Calu3 (cell line): Measurements from ENCODE around the gene ZNF311. TPM values are rescaled to one million over a fixed set of nuclear protein-coding genes. Genes with fewer than 3 reads are reported as not detected.

Experiments used
- Bru-seq: library from RNA; stranded (reverse); fragments of 400-500 nt; gene quantifications from one replicate; lab custom pipeline; 2021; lab: Mats Ljungman, UMichigan
- BruChase-seq, 2 experiments: library from RNA; stranded (reverse); fragments of 400-500 nt; gene quantifications; one replicate each; lab custom pipeline; 2021; lab: Mats Ljungman, UMichigan
- BruUV-seq: library from RNA; stranded (reverse); fragments of 400-500 nt; replicated peaks from 2 replicates; lab custom pipeline; 2021; lab: Mats Ljungman, UMichigan
- CTCF ChIA-PET: fragments of 300-600 bp; sonication (Branson Sonifier 250); formaldehyde crosslinking; loops from one replicate; lab custom pipeline; 2022; ENCODE audit warnings: antibody characterized with exemption; lab: Charles Lee
- DNase-seq: peaks from one replicate; pipeline ENCODE4 v3.0.0; 2022
- H3K27ac Mint-ChIP-seq: one replicate; pipeline ENCODE4 v1.8.0; 2022; ENCODE audit warnings: mixed read lengths; ENCODE audit not compliant: unreplicated experiment
- H3K27me3 Mint-ChIP-seq: one replicate; pipeline ENCODE4 v1.8.0; 2022; ENCODE audit warnings: mixed read lengths; ENCODE audit not compliant: unreplicated experiment
- H3K36me3 Mint-ChIP-seq: one replicate; pipeline ENCODE4 v1.8.0; 2022; ENCODE audit warnings: mild to moderate bottlenecking, moderate library complexity, mixed read lengths; ENCODE audit not compliant: insufficient read depth, unreplicated experiment
- H3K4me1 Mint-ChIP-seq: one replicate; pipeline ENCODE4 v1.8.0; 2022; ENCODE audit warnings: mild to moderate bottlenecking, low read depth, mixed read lengths; ENCODE audit not compliant: unreplicated experiment
- H3K4me3 Mint-ChIP-seq: one replicate; pipeline ENCODE4 v1.8.0; 2022; ENCODE audit warnings: mild to moderate bottlenecking, low read depth, moderate library complexity, mixed read lengths; ENCODE audit not compliant: unreplicated experiment
- H3K9me3 Mint-ChIP-seq: one replicate; pipeline ENCODE4 v1.8.0; 2022; ENCODE audit warnings: low read depth, mixed read lengths; ENCODE audit not compliant: unreplicated experiment
- CTCF ChIP-seq: fragments of 200-600 bp; IDR thresholded peaks from one replicate; pipeline ENCODE4 v1.8.0; 2022; ENCODE audit warnings: antibody characterized with exemption; ENCODE audit not compliant: unreplicated experiment
- intact Hi-C: fragments of 100-400 bp; cut with micrococcal nuclease; formaldehyde crosslinking; loops from one replicate; pipeline ENCODE4 v1.10.0; 2022; ENCODE audit not compliant: unreplicated experiment
- long read RNA-seq: library from polyadenylated mRNA; stranded (forward); transcript quantifications from one replicate; pipeline ENCODE4 v2.0.0, GENCODE V29; 2022
- total RNA-seq: library from RNA; stranded (reverse); gene quantifications from 2 replicates; pipeline ENCODE4 v1.2.3, GENCODE V29; 2022

Gene ZNF311
- total RNA-seq: 1.4 and 2.2 TPM in 2 replicates
- percentile 49 among the genes with signal in this experiment for Bru-seq, nascent RNA
- percentile 37 among the genes with signal in this experiment for BruChase-seq, experiment 1, labeled RNA remaining after a 6-hour chase
- BruChase-seq, experiment 2, labeled RNA remaining after a 2-hour chase: percentile 38 among the genes with signal in this experiment
- long read RNA-seq, partial matches to known transcripts: 0 of 3 reads
- long read RNA-seq, other reads (novel, unspliced or antisense): 3 of 3 reads

GRCh38 chr6:29005183-29005885 is at the start of gene ZNF311:
Gene ZNF311 (minus strand): TSS chr6:29005315. CDS start chr6:29003954, 1,361 bp downstream.
- H3K4me3 Mint-ChIP-seq: peak within 1 kb of the TSS; percentile 72
- DNase-seq: peak; percentile 44
- TSS peak; percentile 95 for BruUV-seq
- intact Hi-C loops: no loop called here
- no peak for TF ChIP-seq CTCF
- H3K27ac Mint-ChIP-seq: peak within 1 kb of the TSS; percentile 71
- CTCF ChIA-PET: interaction anchor here (0.8 to 1.0 kb wide), 2 partner anchors 20 to 81 kb away, joined by 3 to 6 read pairs; no protein-coding TSS in a partner anchor
- H3K27me3 Mint-ChIP-seq: no peaks in the 10 kb centered on the region
- peaks cover 5% of the 10 kb centered on the region for H3K36me3 Mint-ChIP-seq
- peaks cover 8% of the 10 kb centered on the region for H3K4me1 Mint-ChIP-seq
- H3K9me3 Mint-ChIP-seq: no peaks in the 10 kb centered on the region

- TF ChIP-seq CTCF: no peak
- H3K4me1 Mint-ChIP-seq: no peaks in the 10 kb centered on the region
- no peak overlapping the region for H3K4me3 Mint-ChIP-seq
- H3K27me3 Mint-ChIP-seq: no peaks in the 10 kb centered on the region
- no TSS peak for BruUV-seq
- CTCF ChIA-PET: no interaction called here
- no peak for DNase-seq
- H3K36me3 Mint-ChIP-seq: no peaks in the 10 kb centered on the region
- H3K9me3 Mint-ChIP-seq: peaks cover 3% of the 10 kb centered on the region
- no peak overlapping the region for H3K27ac Mint-ChIP-seq
- intact Hi-C loops: no loop called here
Observed at GRCh38 chr6:29051680-29052079, 46.6 kb upstream of the ZNF311 start.

GRCh38 chr6:29045075-29045474 is 40.0 kb upstream of the ZNF311 start, which contains the start of gene OR2W1:
Gene OR2W1 (minus strand): TSS chr6:29045175. CDS start chr6:29045175, 0 bp downstream.
- no peak for DNase-seq
- H3K27ac Mint-ChIP-seq: no peak within 1 kb of the TSS
- no peaks in the 10 kb centered on the region for H3K36me3 Mint-ChIP-seq
- CTCF ChIA-PET: no interaction called here
- TF ChIP-seq CTCF: no peak
- H3K27me3 Mint-ChIP-seq: peaks cover 16% of the 10 kb centered on the region
- H3K4me1 Mint-ChIP-seq: no peaks in the 10 kb centered on the region
- peaks cover 4% of the 10 kb centered on the region for H3K9me3 Mint-ChIP-seq
- H3K4me3 Mint-ChIP-seq: no peak within 1 kb of the TSS
- intact Hi-C loops: no loop called here
- no TSS peak for BruUV-seq

GRCh38 chr6:29035951-29036350 is 30.8 kb upstream of the ZNF311 start:
- H3K36me3 Mint-ChIP-seq: no peaks in the 10 kb centered on the region
- DNase-seq: no peak
- no peaks in the 10 kb centered on the region for H3K27me3 Mint-ChIP-seq
- no peaks in the 10 kb centered on the region for H3K4me1 Mint-ChIP-seq
- no peak overlapping the region for H3K27ac Mint-ChIP-seq
- CTCF ChIA-PET: no interaction called here
- BruUV-seq: no TSS peak
- TF ChIP-seq CTCF: no peak
- H3K4me3 Mint-ChIP-seq: no peak overlapping the region
- H3K9me3 Mint-ChIP-seq: no peaks in the 10 kb centered on the region
- intact Hi-C loops: no loop called here
